Stimulated activated CD8-positive, alpha-beta memory T cell treated with anti-CD3 and anti-CD28 coated beads, Interleukin-4, amount 100 ng/mL, for 48 hours (primary cell): ENCODE data around the gene MZB1.

Experiments used
- DNase-seq: peaks from one replicate; pipeline ENCODE4 v3.0.0-alpha.2; 2020

Gene MZB1

GRCh38 chr5:139389701-139390638 lies at the start of gene MZB1:
TSS of gene MZB1 (minus strand) at chr5:139389913. CDS start at chr5:139389856, 57 bp downstream.
- peak; percentile 83 for DNase-seq

DNA sequence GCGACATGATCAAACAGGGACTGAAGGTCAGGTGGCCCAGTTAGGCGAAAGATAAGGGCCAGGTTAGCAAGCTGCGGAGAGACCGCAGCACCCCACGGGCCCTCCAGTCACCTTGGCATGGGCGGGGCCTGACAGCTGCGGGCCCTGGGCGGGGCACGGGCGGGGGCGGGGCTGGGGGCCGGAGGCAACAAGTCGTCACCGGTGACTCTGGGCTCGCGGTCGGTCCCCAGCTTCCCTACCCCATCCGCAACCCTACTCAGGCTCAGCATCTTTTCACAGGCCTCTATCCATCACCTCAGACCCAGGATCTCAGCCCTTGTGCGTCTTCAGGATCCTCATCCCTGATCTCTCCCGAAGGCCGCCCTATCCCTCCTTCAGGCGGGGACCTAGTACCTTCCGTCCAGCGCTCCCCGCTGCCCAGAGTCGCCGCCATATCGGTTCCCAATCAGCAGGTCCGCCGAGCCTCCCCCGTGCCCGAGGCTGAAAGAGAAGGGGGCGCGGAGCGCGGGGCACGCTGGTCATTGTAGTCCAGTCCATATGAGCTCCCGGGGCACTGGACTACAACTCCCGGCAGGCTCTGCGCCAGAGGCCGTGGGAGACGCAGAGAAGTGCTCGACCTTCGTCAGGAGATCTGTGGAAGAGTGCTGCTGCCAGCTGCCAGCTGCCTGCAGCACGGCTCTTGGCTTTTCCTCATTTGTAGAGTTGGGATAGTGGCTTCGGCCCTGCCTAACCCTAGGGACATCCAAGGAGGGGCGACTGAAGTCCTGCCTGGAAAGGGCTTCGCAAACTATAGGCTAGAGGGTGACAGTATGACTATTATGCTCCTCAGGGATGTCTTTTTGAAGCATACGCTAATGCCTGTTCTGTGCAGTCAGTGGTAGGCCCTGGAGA lies 49.5 kb upstream of the MZB1 start, which contains the start of gene DNAJC18:
Gene DNAJC18 (minus strand): TSS at position 513 of the 891 bp plus-strand sequence. CDS start 80 bp downstream, at position 433.
- DNase-seq, result peak; percentile 95

GRCh38 chr5:139438707-139439012 lies 48.9 kb upstream of the MZB1 start:
- no peak for DNase-seq

GRCh38 chr5:139435676-139436075 lies 46.0 kb upstream of the MZB1 start:
- DNase-seq, result no peak

GRCh38 chr5:139431706-139432105 lies 42.0 kb upstream of the MZB1 start:
- no peak for DNase-seq

- no peak for DNase-seq
These were observed 40.3 kb upstream of the MZB1 start for GRCh38 chr5:139430015-139430414.

GRCh38 chr5:139426203-139426885 lies 36.6 kb upstream of the MZB1 start:
- DNase-seq, result no peak

GRCh38 chr5:139425497-139425896 lies 35.8 kb upstream of the MZB1 start:
- DNase-seq, result no peak

GRCh38 chr5:139422307-139422893 lies 32.7 kb upstream of the MZB1 start:
- DNase-seq, result no peak

DNA sequence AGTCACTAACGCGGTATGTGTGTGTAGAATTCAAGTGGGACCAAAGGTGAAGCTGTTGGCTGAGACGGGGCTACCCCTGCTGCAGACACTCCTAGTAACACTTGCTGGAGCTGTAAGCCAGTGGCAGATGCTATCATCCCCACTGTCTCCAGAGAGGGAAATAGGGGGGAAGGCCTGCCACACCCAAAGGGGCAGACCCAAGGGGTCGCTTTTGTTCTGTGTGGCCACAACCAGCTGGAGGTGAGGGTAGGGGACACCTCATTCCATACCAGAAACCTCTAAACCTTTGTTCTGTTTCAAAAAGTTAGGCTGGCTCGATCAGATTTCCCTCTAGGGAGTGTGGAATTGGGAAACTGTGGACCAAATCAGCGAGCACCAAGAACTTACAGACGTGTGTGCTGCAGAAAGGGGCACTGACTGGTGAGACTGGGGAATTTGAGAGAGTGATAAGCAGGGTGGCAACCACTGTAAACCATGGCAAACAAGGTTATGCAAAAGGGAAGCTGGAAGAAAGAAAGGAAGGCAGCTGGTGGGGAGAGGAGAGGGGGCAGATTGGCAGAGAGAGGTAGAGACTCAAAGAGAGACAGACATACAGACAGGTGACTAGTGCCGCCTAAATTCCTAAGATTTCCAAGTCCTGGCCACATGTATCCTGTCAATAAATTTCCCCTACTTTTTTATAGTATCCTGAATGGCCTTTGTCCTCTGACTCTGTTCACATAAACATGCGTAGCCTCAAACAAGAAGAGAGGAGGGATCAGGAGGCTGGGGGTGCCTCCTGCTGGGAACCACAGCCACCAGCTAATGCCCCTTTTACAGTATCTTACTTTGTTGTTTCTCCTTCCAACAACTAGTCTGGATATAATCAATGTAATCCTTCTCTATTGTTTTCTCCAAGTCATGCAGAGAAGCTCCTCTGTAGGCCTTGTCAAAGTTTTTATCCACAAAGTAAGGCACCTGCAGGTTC lies 29.8 kb upstream of the MZB1 start:
- DNase-seq, result no peak

GRCh38 chr5:139418793-139419192 lies 29.1 kb upstream of the MZB1 start:
- no peak for DNase-seq

DNA sequence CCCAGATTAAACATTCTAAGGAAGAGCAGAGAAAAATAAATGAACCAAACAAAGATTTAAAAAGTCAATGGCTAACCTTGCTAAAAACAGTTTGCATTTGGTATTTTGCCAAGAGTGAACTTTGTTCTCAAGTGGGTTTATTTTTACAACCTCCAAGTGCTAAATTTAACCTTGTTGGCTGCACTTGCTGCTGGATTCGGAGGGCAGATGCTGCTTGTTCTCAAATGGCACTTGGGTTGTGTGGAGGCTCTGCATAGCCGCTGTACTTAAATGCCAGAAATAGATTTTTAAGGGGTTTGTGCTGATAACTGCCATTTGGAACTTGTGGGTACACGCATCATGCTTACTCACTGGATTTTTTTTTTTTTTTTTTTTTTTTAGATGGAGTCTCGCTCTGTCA lies 27.5 kb upstream of the MZB1 start:
- DNase-seq, result no peak

DNA sequence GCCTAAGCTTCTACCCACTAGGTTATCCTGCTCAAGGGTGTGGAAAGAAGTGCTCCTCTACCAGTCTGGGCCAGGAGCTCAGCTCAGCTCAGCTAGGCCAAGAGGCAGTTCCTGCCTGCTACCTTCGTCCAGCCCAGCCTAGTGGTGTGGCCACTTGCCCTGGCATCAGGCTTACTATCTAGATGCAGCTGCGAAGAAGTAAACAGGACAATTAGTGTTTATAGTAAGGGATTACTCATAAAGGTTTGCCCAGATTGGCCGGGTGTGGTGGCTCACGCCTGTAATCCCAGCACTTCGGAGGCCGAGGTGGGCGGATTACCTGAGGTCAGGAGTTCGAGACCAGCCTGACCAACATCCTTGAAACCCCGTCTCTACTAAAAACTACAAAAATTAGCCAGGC lies 26.9 kb upstream of the MZB1 start:
- DNase-seq, result no peak

DNA sequence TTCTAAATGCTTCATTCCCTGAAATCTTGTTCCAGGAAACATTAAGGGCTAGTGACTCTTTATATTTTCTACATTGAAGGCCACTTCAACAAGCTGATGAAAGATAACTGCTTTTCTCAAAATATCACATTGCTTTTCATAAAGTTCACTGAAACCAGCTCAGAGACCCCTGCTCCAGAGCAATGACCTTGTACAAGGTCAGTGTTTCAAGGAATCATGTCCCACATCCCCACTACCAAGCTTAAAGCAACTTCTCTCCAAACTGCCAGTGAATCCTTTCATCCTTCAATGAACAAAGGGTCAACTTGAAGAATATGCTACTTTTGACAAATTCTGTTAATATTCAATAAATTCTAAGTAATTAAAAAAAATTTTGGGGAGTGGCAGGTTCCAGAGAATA lies 26.2 kb upstream of the MZB1 start:
- no peak for DNase-seq

DNA sequence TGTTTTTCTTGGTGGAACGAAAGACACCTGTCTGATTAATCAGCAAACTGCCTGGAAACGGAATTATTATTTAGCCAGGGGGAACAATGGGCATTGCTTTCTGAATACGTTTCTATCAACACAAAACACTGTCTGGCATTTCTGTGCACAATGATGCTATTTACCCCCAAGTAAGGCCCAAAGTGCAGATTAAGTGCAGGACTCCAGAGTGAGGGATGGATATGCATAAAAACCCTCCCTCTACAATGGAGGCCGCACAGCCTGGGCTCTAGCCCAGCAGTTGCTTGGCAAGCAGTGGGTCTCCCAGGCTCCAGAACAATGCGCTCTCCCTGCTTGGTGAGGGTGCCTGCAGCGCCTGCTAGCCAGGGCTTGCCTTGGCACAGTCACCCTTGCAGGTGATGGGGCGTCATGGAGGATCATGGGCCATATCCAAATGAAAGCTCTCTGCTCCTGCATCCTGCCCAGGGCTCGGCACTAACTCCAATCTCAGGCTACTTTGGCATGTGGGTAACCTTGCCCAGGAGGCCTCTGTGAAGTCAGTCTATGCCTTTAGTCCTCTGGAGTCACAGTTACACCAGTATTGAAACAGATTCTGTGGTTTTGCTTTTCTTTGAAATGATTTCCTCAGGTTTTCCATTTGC lies 25.6 kb upstream of the MZB1 start:
- DNase-seq, result peak; percentile 66

DNA sequence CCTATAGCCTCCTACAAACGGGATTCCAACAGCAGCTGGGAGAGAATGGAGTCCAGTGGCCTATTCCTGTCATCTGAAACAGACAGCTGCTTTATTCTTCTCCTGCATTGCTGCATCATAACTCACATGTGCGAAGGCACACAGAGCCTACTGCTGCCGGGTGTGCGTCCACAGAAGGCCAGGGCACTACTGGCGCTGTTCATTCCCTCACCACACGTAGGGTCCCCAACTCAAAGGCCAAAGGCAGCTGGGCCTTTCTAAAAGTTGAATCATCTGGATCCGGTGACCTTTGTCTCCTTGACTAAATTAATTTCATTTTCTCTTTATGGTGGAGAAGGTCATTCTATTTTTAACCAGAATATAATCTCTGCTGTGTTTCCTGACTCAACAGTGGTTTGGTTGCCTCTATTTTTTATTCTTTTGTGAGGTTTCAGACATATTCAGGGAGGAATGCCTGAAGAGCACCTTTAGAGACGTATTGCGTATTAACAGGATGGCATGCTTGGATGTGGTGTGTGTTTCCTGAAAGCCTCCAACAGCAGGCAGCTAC lies 24.9 kb upstream of the MZB1 start:
- no peak for DNase-seq

DNA sequence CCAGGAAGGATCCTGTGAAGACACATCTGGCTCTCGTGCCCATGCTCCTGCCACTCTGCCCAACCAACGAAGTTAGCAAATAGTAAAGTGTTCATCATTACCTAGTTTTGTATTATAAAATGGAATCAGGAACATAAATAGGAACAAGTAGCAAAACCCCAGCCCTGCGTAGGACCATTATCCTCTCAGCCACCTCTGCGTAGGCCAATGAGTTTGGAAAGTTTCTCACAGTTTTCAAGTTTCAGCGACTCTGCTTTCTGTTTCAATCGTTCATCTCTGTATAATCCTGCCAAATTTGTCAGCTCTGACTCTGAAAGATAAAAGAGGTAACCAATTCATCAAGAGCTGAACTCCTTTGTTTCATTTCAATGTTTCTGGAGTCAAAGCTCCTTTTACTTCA lies 24.2 kb upstream of the MZB1 start:
- DNase-seq, result no peak

- DNase-seq, result no peak
These were observed 23.4 kb upstream of the MZB1 start for GRCh38 chr5:139413153-139413552.

DNA sequence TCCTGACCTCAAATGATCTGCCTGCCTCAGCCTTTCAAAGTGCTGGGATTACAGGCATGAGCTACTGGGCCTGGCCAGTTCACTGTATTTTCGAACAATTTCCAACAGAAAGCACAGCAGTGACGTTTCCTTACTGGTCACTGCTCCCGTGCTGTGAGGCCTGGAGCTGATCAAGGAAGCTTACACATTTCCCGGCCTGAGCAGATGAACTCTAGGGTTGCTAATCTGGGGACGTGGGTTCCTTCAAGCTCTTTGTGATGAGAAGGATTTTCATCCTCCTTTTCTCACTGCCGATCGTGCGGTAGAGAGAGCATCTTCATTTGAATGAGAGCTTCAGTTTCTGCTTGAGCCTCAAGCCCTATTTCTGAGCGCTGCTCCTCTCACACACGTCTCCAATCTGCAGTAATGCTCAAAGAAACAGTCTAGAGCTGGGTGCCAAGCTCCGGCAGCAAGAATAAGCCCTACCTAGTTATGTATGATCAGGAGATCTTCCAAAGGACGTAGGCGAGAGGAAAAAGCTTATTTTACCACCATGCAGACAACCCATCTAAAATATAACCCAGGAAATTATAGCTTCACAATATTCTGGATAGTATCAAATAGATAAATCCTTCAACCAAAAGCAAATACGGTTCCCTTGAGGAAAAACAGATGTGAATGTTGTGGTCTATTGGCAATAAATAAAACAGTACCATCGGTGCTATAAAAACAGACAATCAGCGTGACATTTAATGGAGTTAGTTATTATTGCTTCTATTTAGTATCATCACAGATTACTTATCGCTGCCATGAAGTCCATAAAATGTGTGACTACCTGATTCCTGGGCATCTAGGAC lies 21.5 kb upstream of the MZB1 start:
- DNase-seq, result no peak
